Activated gamma-delta T cell treated with Interleukin-2 at 50 U/mL for 16 hours (primary cell): ENCODE data around the gene PRMT5.

Experiments used
- DNase-seq: peaks from one replicate; pipeline ENCODE4 v3.0.0-alpha.2; 2020

PRMT5 gene

DNA sequence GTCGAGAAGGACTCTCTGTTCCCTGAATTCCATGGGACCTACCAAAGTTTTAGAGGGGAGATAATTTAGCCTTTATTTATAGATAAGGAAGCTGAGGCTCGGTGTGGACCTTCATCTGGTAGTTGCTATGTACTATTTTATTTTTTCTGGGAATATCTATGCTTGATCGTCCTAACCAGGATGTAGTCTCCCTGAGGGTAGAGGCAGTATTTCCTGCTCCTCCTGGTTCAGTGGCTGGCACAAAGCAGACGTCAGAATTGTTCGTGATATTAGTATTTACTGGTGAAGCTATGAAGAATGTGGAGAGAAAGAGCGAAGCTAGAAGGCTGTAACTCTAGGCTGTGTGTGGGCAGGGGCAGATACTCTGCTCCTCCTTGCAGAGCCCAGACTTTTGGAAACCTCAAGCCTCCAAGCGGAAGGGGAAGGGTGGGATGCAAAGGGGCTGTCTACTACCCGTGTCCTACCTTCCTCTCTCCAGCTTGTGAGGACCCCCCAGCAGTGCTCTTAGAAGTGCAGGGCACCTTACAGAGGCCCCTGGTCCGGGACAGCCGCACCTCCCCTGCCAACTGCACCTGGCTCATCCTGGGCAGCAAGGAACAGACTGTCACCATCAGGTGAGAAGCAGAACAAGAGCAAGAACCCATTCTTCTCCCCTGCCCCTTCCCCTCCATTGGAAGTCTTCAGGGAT, 56.2 kb downstream of the PRMT5 start:
- DNase-seq: no peak

- peak; percentile 64 for DNase-seq
These were observed 56.9 kb downstream of the PRMT5 start for GRCh38 chr14:22872033-22872832.

- peak; percentile 68 for DNase-seq
These were observed 57.7 kb downstream of the PRMT5 start, which contains the start of gene LRP10 for GRCh38 chr14:22871224-22872032. Gene LRP10 (plus strand): TSS chr14:22871740. CDS start chr14:22872304, 564 bp downstream.

GRCh38 chr14:22870811-22871223, 58.4 kb downstream of the PRMT5 start:
- no peak for DNase-seq
